ENCODE data around the gene SPATC1L.

DNA sequence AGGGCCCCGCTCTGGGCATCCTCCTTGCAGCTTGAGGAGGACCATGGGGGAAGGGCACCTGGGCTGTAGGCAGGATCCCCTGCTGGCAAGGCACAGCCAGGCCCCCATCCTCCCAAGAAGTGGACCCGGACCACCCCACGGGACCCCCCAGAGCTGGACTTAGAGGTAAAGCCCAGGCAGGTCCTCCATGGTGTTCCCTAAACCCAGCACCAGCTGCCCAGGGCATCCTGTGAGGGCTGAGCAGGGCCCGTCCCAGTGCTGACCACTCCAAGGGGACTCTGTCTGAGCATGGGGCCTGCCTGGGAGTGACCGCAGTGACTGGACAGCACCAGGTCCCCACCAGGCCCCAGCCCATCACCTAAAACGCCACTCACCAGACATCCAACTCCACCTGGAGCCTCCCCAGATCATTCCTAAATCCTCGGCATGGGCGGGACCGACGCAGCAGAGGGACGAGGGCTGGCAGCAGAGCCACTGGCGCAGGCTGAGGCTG lies 65.1 kb downstream of the SPATC1L start:
- TF ChIP-seq, protein P1, sequence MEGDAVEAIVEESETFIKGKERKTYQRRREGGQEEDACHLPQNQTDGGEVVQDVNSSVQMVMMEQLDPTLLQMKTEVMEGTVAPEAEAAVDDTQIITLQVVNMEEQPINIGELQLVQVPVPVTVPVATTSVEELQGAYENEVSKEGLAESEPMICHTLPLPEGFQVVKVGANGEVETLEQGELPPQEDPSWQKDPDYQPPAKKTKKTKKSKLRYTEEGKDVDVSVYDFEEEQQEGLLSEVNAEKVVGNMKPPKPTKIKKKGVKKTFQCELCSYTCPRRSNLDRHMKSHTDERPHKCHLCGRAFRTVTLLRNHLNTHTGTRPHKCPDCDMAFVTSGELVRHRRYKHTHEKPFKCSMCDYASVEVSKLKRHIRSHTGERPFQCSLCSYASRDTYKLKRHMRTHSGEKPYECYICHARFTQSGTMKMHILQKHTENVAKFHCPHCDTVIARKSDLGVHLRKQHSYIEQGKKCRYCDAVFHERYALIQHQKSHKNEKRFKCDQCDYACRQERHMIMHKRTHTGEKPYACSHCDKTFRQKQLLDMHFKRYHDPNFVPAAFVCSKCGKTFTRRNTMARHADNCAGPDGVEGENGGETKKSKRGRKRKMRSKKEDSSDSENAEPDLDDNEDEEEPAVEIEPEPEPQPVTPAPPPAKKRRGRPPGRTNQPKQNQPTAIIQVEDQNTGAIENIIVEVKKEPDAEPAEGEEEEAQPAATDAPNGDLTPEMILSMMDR (IDR thresholded peaks at IDR 0.05): no peak
- TF ChIP-seq POLR2A (IDR thresholded peaks at IDR 0.05): no peak
- TF ChIP-seq EP300 (IDR thresholded peaks at IDR 0.05): no peak

Measured in upper lobe of left lung (tissue), 4 donors.